Osteocyte (in vitro differentiated cells): ENCODE measurements around the gene PHACTR3. TPM values are rescaled to one million over a fixed set of nuclear protein-coding genes. Genes with fewer than 3 reads are reported as not detected.

Source experiments
- DNase-seq: peaks from one replicate; pipeline ENCODE4 v3.0.0; 2021; ENCODE audit warnings: mixed read lengths; ENCODE audit not compliant: unreplicated experiment; ENCODE audit errors: extremely low spot score
- H3K27ac Mint-ChIP-seq: one replicate; pipeline ENCODE4 v1.8.0; 2021; ENCODE audit warnings: mild to moderate bottlenecking, mixed read lengths; ENCODE audit not compliant: unreplicated experiment
- H3K27me3 Mint-ChIP-seq: one replicate; pipeline ENCODE4 v1.8.0; 2021; ENCODE audit warnings: mixed read lengths; ENCODE audit not compliant: unreplicated experiment
- H3K36me3 Mint-ChIP-seq: one replicate; pipeline ENCODE4 v1.8.0; 2021; ENCODE audit warnings: mixed read lengths; ENCODE audit not compliant: unreplicated experiment
- H3K4me1 Mint-ChIP-seq: one replicate; pipeline ENCODE4 v1.8.0; 2021; ENCODE audit warnings: mixed read lengths; ENCODE audit not compliant: unreplicated experiment
- H3K4me3 Mint-ChIP-seq: one replicate; pipeline ENCODE4 v1.8.0; 2021; ENCODE audit warnings: mild to moderate bottlenecking, moderate library complexity, mixed read lengths; ENCODE audit not compliant: unreplicated experiment
- H3K9me3 Mint-ChIP-seq: one replicate; pipeline ENCODE4 v1.8.0; 2021; ENCODE audit warnings: mixed read lengths; ENCODE audit not compliant: unreplicated experiment
- CTCF ChIP-seq: fragments of 200-600 bp; sonication (generic); IDR thresholded peaks from 2 replicates; pipeline ENCODE4 v1.5.0; 2021; ENCODE audit warnings: antibody characterized with exemption, mild to moderate bottlenecking, moderate library complexity
- total RNA-seq: library from RNA; stranded (reverse); gene quantifications from 2 replicates; pipeline ENCODE4 v1.2.1, GENCODE V29; 2021

PHACTR3 gene
- total RNA-seq, 1 donor from 2014 or later: not detected

GRCh38 chr20:59586613-59587012 is 17.7 kb upstream of the PHACTR3 start:
- Mint-ChIP-seq H3K27me3 (peaks cover 3% of the 10 kb centered on the region), H3K4me3 (no peak overlapping the region), H3K27ac (no peak overlapping the region), H3K36me3 (no peaks in the 10 kb centered on the region), H3K4me1 (no peaks in the 10 kb centered on the region), H3K9me3 (no peaks in the 10 kb centered on the region)
- no peak for DNase-seq
- TF ChIP-seq CTCF: no peak

- H3K4me3 Mint-ChIP-seq: no peak overlapping the region
Observed at GRCh38 chr20:59587570-59587969, 16.8 kb upstream of the PHACTR3 start.

DNA sequence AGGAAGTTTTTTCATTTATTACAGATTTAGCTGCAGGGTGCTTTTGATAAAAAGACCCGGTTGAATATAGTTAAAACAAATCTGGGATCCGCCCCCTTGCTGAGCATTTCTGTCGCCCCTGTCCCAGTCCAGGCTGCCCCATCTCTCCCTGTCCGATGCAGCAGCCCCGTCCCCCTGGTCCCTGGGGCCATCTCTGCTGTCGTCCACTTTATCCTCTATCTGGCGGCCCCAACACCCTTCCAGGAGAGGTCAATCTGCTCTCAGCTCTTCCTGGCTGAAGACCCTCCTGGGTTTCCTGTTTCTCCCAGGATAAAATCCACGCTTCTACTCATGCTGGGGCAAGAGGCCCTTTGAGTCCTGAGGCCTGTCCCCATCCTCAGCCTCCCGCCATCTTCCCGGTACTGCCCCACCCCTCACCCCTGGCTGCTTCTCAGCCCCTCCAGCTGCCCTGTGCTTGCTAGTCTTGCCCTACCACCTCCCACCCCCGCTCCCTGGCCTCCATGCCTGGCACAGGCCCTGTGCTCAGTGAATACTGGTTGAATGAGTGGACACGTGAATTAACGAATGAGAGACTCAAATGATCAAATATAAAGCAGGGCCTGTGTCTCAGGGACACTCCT is 16.0 kb upstream of the PHACTR3 start:
- H3K4me3 Mint-ChIP-seq: no peak overlapping the region

More at GRCh38 chr20:59587570-59587969, 16.8 kb upstream of the PHACTR3 start:
- Mint-ChIP-seq H3K27me3 (no peaks in the 10 kb centered on the region), H3K9me3 (no peaks in the 10 kb centered on the region), H3K4me1 (no peaks in the 10 kb centered on the region), H3K36me3 (no peaks in the 10 kb centered on the region), H3K27ac (no peak overlapping the region)
- DNase-seq: no peak
- TF ChIP-seq CTCF: no peak

DNA sequence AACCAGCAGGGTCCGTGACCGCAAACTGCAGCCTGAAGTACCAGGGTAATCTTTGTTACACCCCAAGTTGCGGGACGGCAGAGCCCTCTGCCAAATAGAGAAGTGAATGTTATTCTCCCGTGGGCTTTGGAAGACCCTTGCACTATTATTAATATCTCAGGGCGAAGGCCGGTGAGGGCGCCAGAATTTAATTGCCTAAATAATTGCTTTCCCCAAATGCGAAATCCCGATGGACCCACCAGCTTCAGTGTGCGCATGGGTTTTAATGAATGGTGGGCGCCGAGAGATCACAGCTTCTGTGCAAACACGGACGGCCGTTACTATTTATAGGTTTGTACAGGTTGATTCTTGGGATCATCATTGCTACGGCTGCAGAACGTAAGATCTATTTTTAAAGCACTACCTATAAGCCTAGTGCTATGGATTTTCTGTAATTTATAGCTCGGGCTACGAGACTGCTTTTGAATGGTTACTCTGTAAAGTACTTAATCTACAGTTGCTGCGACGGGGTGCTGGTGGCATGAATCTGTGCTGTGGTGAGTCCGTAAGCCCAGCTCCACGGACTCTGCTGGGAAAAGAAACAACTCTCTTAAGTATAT is 15.2 kb upstream of the PHACTR3 start:
- Mint-ChIP-seq H3K4me3 (no peak overlapping the region), H3K4me1 (no peaks in the 10 kb centered on the region), H3K27ac (no peak overlapping the region), H3K9me3 (no peaks in the 10 kb centered on the region), H3K36me3 (no peaks in the 10 kb centered on the region), H3K27me3 (no peaks in the 10 kb centered on the region)
- no peak for TF ChIP-seq CTCF
- DNase-seq: no peak

More for the DNA sequence above, 16.0 kb upstream of the PHACTR3 start:
- Mint-ChIP-seq H3K27me3 (no peaks in the 10 kb centered on the region), H3K4me1 (no peaks in the 10 kb centered on the region), H3K9me3 (no peaks in the 10 kb centered on the region), H3K36me3 (no peaks in the 10 kb centered on the region), H3K27ac (no peak overlapping the region)
- DNase-seq: no peak
- no peak for TF ChIP-seq CTCF

- Mint-ChIP-seq H3K9me3 (no peaks in the 10 kb centered on the region), H3K36me3 (no peaks in the 10 kb centered on the region), H3K4me1 (no peaks in the 10 kb centered on the region), H3K27ac (no peak overlapping the region), H3K27me3 (peaks cover 5% of the 10 kb centered on the region), H3K4me3 (no peak overlapping the region)
- no peak for TF ChIP-seq CTCF
- DNase-seq: no peak
Observed at GRCh38 chr20:59591061-59591460, 13.3 kb upstream of the PHACTR3 start.
